ENCODE measurements around the gene MYF6. TPM values are rescaled to one million over a fixed set of nuclear protein-coding genes. Genes with fewer than 3 reads are reported as not detected.

The MYF6 gene
- total RNA-seq, 2 donors from 2014 or later = not detected

DNA sequence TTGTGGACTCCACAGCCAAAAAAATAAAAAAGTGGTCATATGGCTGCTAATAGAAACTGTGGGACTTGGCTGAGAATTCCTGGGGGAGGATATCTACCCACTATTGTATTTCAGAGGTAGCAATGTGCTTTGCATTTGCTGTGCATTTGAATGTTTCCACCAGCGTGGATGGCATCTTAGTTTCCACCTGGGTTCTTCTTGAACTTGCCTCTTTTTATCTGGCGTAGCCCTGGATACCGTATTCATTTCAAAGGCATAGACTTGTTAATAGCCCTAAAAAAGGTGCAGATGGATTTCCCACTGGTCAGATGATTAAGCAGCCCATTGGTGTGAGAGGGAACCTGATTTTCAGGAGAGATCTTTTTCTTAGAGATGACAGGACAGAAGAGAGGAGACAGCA lies 7.4 kb downstream of the MYF6 start:
- Histone ChIP-seq H3K4me3 (no peak overlapping the region), H3K27me3 (replicated peaks; ENCODE audit: insufficient read depth) (no peaks in the 10 kb centered on the region), H3K36me3 (no peaks in the 10 kb centered on the region), H3K27ac (no peak overlapping the region), H3K4me1 (ENCODE audit: control insufficient read depth in 1 of 2, low read depth in 2 of 2) (no peaks in the 10 kb centered on the region), H3K9me3 (no peaks in the 10 kb centered on the region)
- TF ChIP-seq, protein P1, sequence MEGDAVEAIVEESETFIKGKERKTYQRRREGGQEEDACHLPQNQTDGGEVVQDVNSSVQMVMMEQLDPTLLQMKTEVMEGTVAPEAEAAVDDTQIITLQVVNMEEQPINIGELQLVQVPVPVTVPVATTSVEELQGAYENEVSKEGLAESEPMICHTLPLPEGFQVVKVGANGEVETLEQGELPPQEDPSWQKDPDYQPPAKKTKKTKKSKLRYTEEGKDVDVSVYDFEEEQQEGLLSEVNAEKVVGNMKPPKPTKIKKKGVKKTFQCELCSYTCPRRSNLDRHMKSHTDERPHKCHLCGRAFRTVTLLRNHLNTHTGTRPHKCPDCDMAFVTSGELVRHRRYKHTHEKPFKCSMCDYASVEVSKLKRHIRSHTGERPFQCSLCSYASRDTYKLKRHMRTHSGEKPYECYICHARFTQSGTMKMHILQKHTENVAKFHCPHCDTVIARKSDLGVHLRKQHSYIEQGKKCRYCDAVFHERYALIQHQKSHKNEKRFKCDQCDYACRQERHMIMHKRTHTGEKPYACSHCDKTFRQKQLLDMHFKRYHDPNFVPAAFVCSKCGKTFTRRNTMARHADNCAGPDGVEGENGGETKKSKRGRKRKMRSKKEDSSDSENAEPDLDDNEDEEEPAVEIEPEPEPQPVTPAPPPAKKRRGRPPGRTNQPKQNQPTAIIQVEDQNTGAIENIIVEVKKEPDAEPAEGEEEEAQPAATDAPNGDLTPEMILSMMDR (IDR thresholded peaks at IDR 0.05) = no peak
- no peak for ATAC-seq (ENCODE audit: insufficient number of reproducible peaks, low FRiP score, low read depth)
- no peak for DNase-seq (ENCODE audit: low spot score)

DNA sequence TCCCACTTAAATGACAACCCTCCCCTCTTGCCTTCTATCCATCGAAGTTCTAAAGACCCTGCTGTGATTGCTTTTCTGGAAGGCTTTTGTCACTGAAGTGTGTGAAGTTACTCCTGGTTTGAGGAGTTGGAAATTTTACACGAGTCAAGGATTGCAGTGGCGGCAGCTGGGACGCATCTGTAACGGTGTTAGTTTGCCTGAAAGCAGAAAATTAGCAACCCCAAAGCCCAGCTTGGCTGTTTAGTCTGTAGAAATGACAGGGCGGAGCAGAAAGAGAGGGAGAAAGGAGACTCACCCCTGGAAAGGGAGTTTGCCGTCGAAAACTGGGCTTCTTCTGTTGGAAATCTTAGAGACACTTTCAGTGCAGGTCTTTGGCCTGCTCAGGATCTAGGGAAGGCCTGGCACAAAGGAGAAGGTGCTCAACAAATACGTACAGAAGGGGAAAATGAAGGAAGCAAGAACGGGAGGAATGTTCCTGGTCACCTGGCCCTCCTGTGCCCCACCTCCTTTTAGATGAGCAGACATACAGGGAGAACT lies 8.3 kb downstream of the MYF6 start:
- no peak for DNase-seq (ENCODE audit: low spot score)
- TF ChIP-seq, protein P1 (IDR thresholded peaks at IDR 0.05) = no peak
- Histone ChIP-seq H3K4me1 (ENCODE audit: control insufficient read depth in 1 of 2, low read depth in 2 of 2) (no peaks in the 10 kb centered on the region), H3K27ac (no peak overlapping the region), H3K4me3 (no peak overlapping the region), H3K36me3 (no peaks in the 10 kb centered on the region), H3K9me3 (no peaks in the 10 kb centered on the region), H3K27me3 (replicated peaks; ENCODE audit: insufficient read depth) (no peaks in the 10 kb centered on the region)
- no peak for ATAC-seq (ENCODE audit: insufficient number of reproducible peaks, low FRiP score, low read depth)

DNA sequence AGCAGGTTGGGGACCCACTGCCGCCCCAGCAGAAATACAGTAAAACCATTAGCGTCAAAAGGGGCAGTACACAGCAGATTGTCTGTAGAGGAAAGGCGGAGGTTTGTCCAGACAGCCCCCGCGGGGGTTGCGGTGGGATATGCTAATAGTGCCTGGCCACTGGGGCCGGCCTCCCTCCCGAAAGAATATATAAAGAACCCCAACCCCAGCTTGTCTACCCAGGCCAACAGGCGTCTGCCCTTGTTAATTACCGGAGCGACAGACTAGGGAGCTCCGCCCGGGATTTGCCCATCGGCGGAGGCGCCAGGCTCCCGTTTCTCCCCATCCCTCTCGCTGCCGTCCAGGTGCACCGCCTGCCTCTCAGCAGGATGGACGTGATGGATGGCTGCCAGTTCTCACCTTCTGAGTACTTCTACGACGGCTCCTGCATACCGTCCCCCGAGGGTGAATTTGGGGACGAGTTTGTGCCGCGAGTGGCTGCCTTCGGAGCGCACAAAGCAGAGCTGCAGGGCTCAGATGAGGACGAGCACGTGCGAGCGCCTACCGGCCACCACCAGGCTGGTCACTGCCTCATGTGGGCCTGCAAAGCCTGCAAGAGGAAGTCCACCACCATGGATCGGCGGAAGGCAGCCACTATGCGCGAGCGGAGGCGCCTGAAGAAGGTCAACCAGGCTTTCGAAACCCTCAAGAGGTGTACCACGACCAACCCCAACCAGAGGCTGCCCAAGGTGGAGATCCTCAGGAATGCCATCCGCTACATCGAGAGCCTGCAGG lies 9.4 kb downstream of the MYF6 start, which contains the start of gene MYF5:
MYF5 (plus strand) TSS at position 217 of the 774 bp plus-strand sequence; CDS start at position 369, 152 bp downstream.
- no peaks in the 10 kb centered on the region for H3K9me3 ChIP-seq
- DNase-seq (ENCODE audit: low spot score) (no peak), ATAC-seq (ENCODE audit: insufficient number of reproducible peaks, low FRiP score, low read depth) (no peak)
- no peaks in the 10 kb centered on the region for H3K4me1 ChIP-seq (ENCODE audit: control insufficient read depth in 1 of 2, low read depth in 2 of 2)
- no peak within 1 kb of the TSS for H3K4me3 ChIP-seq
- H3K36me3 ChIP-seq = no peaks in the 10 kb centered on the region
- TF ChIP-seq, protein P1 (IDR thresholded peaks at IDR 0.05) = no peak
- no peak within 1 kb of the TSS for H3K27ac ChIP-seq
- H3K27me3 ChIP-seq (replicated peaks; ENCODE audit: insufficient read depth) = no peaks in the 10 kb centered on the region

DNA sequence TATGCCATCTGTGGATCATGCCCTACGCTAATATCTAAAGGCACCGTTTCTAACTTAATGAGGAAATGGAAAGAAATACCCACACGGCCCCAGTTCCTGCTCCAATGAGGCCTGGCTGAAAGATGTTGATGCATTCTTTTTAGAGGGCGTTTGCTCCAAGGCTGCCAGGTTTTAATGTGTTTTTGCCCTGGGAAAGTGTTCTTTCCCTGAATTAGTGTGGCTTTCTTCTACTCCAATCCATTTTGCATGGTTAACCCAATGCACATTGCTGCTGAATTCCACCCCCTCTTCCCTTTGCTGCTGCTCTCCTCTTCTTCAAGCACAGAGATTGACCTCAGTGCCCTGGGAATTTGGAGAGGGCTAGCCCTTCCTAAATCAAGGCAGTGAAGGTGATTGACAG lies 10.4 kb downstream of the MYF6 start:
- Histone ChIP-seq H3K27ac (no peak overlapping the region), H3K9me3 (no peaks in the 10 kb centered on the region), H3K27me3 (replicated peaks; ENCODE audit: insufficient read depth) (no peaks in the 10 kb centered on the region), H3K36me3 (no peaks in the 10 kb centered on the region), H3K4me3 (no peak overlapping the region), H3K4me1 (ENCODE audit: control insufficient read depth in 1 of 2, low read depth in 2 of 2) (no peaks in the 10 kb centered on the region)
- ATAC-seq (ENCODE audit: insufficient number of reproducible peaks, low FRiP score, low read depth) (no peak), DNase-seq (ENCODE audit: low spot score) (no peak)
- TF ChIP-seq, protein P1 (IDR thresholded peaks at IDR 0.05) = no peak

DNA sequence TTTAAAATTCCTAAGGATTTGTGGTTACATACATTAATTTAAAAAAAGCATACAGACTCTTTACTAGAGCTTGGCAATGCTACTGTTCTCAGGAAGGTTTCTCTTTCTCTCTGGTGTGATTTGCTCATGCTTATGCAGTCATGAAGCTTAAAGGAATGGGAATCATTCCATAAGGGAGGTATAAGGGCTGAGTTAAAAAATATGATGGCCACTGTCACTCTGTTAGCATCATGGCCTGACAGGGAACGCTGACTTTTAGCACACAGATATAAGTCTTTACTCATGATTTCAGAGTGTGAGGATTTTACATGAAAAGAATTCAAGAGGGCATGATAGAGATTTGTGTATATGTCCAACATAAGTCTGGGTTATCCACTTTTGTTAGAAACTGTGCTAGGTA lies 13.1 kb downstream of the MYF6 start:
- H3K9me3 ChIP-seq = no peaks in the 10 kb centered on the region
- H3K27me3 ChIP-seq (replicated peaks; ENCODE audit: insufficient read depth) = no peaks in the 10 kb centered on the region
- TF ChIP-seq, protein P1 (IDR thresholded peaks at IDR 0.05) = no peak
- no peak for ATAC-seq (ENCODE audit: insufficient number of reproducible peaks, low FRiP score, low read depth)
- no peak overlapping the region for H3K4me3 ChIP-seq
- DNase-seq (ENCODE audit: low spot score) = no peak
- H3K4me1 ChIP-seq (ENCODE audit: control insufficient read depth in 1 of 2, low read depth in 2 of 2) = no peaks in the 10 kb centered on the region
- no peaks in the 10 kb centered on the region for H3K36me3 ChIP-seq
- no peak overlapping the region for H3K27ac ChIP-seq

All from thoracic aorta (tissue), 2 donors.